ENCODE measurements around the gene ANKRD13C.

- TF ChIP-seq CTCF (optimal IDR thresholded peaks at IDR 0.05 in 1 of 3, IDR thresholded peaks at IDR 0.05 in 1 of 3, conservative IDR thresholded peaks at IDR 0.05 in 1 of 3; ENCODE audit: extremely low read depth in 1 of 3, insufficient read depth in 2 of 3, low read length in 3 of 3) (no peak), EZH2 (IDR thresholded peaks at IDR 0.05; ENCODE audit: low read length) (no peak)
Observed at GRCh38 chr1:70358921-70359564, 4.5 kb upstream of the ANKRD13C start.

Data from keratinocyte (primary cell).